Aorta (tissue), 5 donors: ENCODE measurements around the gene CCIN. TPM values are rescaled to one million over a fixed set of nuclear protein-coding genes. Genes with fewer than 3 reads are reported as not detected.

Experiments
- ATAC-seq: fragments of 200-7000 bp; cut with Tn5 transposase; one replicate; pipeline ENCODE4 v1.9.1; 2022; ENCODE audit warnings: moderate library complexity; ENCODE audit not compliant: low FRiP score
- DNase-seq, 2 donors: peaks; one replicate each; pipeline ENCODE4 v3.0.0-alpha.2; 2020
- H3K27ac ChIP-seq, 2 donors: one replicate each; pipeline ENCODE4 v1.5.1; 2013; ENCODE audit warnings: low read length in 2 of 2, mild to moderate bottlenecking in 2 of 2, moderate library complexity in 2 of 2, control low read depth in 1 of 2, inconsistent platforms in 1 of 2, low read depth in 1 of 2
- H3K27me3 ChIP-seq, 2 donors: one replicate each; pipeline ENCODE4 v1.6.1; 2013; ENCODE audit warnings: control low read depth in 1 of 2, low read length in 1 of 2, mild to moderate bottlenecking in 1 of 2, moderate library complexity in 1 of 2; ENCODE audit not compliant: insufficient read depth in 2 of 2, control insufficient read depth in 1 of 2
- H3K36me3 ChIP-seq, 2 donors: one replicate each; pipeline ENCODE4 v1.6.1; 2013; ENCODE audit warnings: control low read depth in 1 of 2, low read length in 1 of 2, mild to moderate bottlenecking in 1 of 2; ENCODE audit not compliant: insufficient read depth in 2 of 2, control insufficient read depth in 1 of 2
- H3K4me1 ChIP-seq, 2 donors: one replicate each; pipeline ENCODE4 v1.6.1; 2013; ENCODE audit warnings: low read length in 2 of 2, control low read depth in 1 of 2, mild to moderate bottlenecking in 1 of 2, moderate library complexity in 1 of 2; ENCODE audit not compliant: insufficient read depth in 2 of 2, control insufficient read depth in 1 of 2
- H3K4me3 ChIP-seq, 2 donors: one replicate each; pipeline ENCODE4 v1.5.1; 2013; ENCODE audit warnings: low read length in 2 of 2, control low read depth in 1 of 2, mild to moderate bottlenecking in 1 of 2
- H3K9me3 ChIP-seq: one replicate; pipeline ENCODE4 v1.6.1; 2013; ENCODE audit warnings: mild to moderate bottlenecking, low read length; ENCODE audit not compliant: control insufficient read depth
- WGBS, 2 donors: extraction: QIAGEN DNeasy Blood & Tissue Kit; methylation state at CpG; one replicate each; pipeline ENCODE4 v1.1.7; 2013; 5-methylcytosine and 5-hydroxymethylcytosine counted together
- intact Hi-C, 2 donors: fragments of 100-400 bp; cut with DNase I; formaldehyde crosslinking; loops; one replicate each; pipeline versions ENCODE4 v1.14.2 to v1.15.0; 2022
- polyA plus RNA-seq, 2 donors: library from polyadenylated mRNA; stranded (reverse); fragments of 200-250 nt; gene quantifications; one replicate each; pipeline ENCODE4 v1.2.3, GENCODE V29; 2013
- total RNA-seq, 2 donors: library from RNA; stranded (reverse); fragmentation: NEBNext Ultra II Directional; extraction: Animal tissue kit (Norgen Biotek cat#: 25700); gene quantifications; one replicate each; pipeline ENCODE4 v1.2.1, GENCODE V29; 2021
- donor health status: healthy with polysubstance abuse.
- donor health status: Bipolar disorder and iron deficiency.
- donor health status: DM: no; HTN: no; CAD: no.
- donor health status: DM: no; HTN: no; CAD: no.
- donor health status: DM: yes; HTN: yes; CAD: no.

Gene CCIN
- total and polyA plus RNA-seq, 4 donors = 0.18 to 0.99 (median 0.65) TPM

DNA sequence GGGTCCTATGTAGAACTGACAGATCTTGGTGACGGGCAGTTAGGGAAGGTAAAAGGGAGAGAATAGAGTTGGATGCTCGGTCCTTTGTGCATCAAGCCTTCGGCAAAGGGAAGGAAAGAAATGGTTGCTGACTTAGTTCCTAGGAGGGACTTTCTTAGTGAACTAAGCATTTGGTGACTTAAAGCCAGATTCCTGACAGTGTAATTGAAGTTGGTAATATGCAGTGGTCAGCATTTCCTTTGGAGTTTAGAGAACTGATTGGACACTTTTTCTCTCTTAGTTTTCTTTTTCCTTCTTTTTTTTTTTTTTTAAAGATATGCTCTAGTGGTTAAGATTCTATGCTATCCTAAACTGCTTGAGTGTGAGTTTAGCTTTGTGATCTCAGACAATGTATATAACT lies 23.8 kb downstream of the CCIN start:
- no peak overlapping the region for H3K27ac ChIP-seq
- DNase-seq = no peak
- H3K9me3 ChIP-seq = no peaks in the 10 kb centered on the region
- no peak for ATAC-seq
- intact Hi-C loops = loop anchor here in 1 of 2 donors (5.0 kb wide), 1 partner anchor 139 kb away; no protein-coding TSS in a partner anchor
- 61 to 75% methylated on average over 3 of the region's 3 CpGs for WGBS, 2 donors
- H3K27me3 ChIP-seq = no peaks in the 10 kb centered on the region
- peaks cover 0 to 3% of the 10 kb centered on the region in 2 donors for H3K36me3 ChIP-seq
- H3K4me1 ChIP-seq = peaks cover 1 to 11% of the 10 kb centered on the region in 2 donors
- H3K4me3 ChIP-seq = no peak overlapping the region

DNA sequence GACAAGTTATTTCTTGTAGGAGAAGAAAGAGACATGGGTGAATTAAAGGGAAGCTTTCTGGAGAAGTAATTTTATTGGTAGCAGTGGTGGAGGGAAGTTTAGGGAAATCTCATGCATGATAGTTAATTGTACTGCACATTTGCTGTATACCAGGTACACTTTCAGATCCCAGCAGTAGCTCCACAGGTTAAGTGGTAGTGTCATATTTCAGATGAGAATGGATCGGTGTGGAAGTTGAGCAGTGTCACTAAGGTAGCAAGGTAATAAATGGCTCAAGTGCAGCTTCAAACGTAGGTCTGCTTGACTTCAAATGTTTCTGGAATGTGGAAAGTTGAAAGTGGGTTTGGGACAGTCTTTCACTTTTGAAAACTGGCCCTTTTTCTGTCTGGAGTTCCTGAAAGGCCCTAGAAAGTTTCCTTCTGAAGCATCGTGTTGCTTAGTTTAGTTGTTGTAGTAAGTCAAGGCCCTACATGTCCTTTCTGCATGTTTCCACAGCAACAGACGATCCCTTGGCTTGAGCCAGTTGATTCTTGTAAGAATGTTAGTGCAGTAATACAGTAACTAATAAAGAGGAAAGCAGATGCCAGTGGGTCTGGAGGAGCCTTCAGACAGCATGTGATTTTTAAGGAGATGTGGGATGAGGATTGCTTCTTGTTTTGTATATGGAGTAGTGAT lies 25.3 kb downstream of the CCIN start:
- Histone ChIP-seq H3K4me1 (peaks cover 1 to 11% of the 10 kb centered on the region in 2 donors), H3K36me3 (peaks cover 3% of the 10 kb centered on the region in 2 donors), H3K4me3 (no peak overlapping the region), H3K27ac (peak overlapping the region in 1 of 2 donors; percentile 14), H3K27me3 (no peaks in the 10 kb centered on the region), H3K9me3 (no peaks in the 10 kb centered on the region)
- 27 to 29% methylated on average over 4 of the region's 4 CpGs for WGBS, 2 donors
- DNase-seq (no peak), ATAC-seq (no peak)
- intact Hi-C loops = loop anchor here in 1 of 2 donors (5.0 kb wide), 1 partner anchor 138 kb away; no protein-coding TSS in a partner anchor

DNA sequence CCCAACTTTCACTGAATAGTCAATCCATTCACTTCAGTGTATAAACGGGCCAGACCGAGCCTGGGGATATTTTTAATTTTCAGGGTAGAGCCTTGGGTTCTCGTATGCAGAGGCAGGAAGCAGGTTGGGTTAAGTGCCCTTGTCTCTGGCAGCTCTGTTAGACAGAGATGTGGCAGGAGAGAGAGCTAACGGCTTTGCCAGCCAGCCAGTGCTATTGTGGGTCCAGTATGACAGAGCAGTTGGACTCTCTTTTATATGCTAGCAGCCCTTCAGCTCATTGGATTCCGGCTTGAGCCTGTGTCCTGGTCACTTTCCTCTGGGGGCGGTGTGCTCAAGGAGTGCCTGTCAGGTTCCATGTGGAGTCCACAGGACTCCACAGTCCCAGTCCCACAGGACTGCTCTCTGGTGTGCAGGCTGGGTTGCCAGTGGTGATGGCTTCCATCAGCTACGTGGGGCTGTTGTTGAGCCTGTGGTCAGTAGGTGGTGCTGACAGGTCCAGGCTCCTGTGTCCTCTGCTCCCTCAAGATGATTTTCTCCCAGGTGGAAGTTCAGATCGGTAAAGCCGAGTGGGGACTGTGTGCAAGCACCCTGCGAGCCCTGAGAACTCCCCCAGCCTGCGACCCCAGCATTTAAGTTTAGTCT lies 35.8 kb downstream of the CCIN start:
- H3K36me3 ChIP-seq = peaks cover 13 to 14% of the 10 kb centered on the region in 2 donors
- intact Hi-C loops = no loop called here
- peaks cover 1 to 4% of the 10 kb centered on the region in 2 donors for H3K4me1 ChIP-seq
- ATAC-seq (peak; percentile 21), DNase-seq (no peak)
- no peaks in the 10 kb centered on the region for H3K27me3 ChIP-seq
- H3K4me3 ChIP-seq = no peak overlapping the region
- H3K9me3 ChIP-seq = no peaks in the 10 kb centered on the region
- WGBS, 2 donors = 84 to 85% methylated on average over 11 of the region's 11 CpGs
- H3K27ac ChIP-seq = peak overlapping the region in 1 of 2 donors; percentile 32

DNA sequence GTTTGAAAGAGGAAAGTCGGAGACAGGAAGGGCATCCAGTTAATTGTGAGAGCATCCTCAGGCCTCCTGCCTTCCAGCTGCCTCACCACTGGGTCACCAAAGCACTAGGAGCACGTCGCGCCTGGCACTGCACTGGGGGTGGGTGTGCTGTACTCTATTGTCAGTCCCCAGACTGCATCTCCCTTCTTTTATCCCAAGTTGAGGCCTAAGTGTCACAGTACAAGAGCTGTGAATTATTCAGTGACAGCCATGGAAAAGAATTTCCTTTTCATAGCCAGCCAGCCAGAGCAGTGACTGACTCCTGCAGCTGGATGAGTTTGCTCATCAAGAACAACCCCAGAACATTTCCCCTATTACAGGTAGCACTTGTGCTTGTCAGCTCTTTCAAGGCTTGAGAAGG lies 37.8 kb downstream of the CCIN start:
- H3K27me3 ChIP-seq = no peaks in the 10 kb centered on the region
- peaks cover 1 to 4% of the 10 kb centered on the region in 2 donors for H3K4me1 ChIP-seq
- H3K27ac ChIP-seq = peak overlapping the region in 1 of 2 donors; percentile 75
- peaks cover 8 to 10% of the 10 kb centered on the region in 2 donors for H3K36me3 ChIP-seq
- DNase-seq (no peak), ATAC-seq (no peak)
- no peak overlapping the region for H3K4me3 ChIP-seq
- 60 to 62% methylated on average over 4 of the region's 4 CpGs for WGBS, 2 donors
- intact Hi-C loops = no loop called here
- H3K9me3 ChIP-seq = no peaks in the 10 kb centered on the region

DNA sequence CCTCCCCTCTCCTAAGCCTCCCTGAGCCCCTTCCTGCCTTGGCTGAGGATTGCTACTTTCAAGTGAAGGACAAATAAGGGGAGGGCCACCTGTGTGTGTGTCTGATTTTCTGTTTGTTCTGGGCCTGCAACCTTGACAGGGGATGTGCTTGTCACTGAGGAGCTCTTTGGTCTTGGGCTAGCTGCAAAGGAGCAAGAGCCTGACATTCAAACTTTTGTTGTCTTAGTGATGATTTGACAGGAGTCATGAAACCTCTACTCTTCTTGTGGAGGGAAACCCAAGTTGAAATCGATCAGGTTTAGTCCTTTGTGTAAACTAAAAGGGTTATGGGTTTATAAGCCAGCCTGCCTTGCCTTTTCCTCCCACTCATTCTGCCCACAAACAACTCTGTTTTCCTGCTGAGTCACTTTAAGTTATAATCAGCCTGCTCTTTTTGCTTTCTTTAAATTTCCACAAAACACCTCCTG lies 38.4 kb downstream of the CCIN start:
- DNase-seq (no peak), ATAC-seq (no peak)
- no peak overlapping the region for H3K4me3 ChIP-seq
- H3K27ac ChIP-seq = peak overlapping the region; percentile 52 to 75
- 44 to 52% methylated on average over 1 of the region's 1 CpG for WGBS, 2 donors
- H3K27me3 ChIP-seq = no peaks in the 10 kb centered on the region
- no peaks in the 10 kb centered on the region for H3K9me3 ChIP-seq
- peaks cover 8 to 10% of the 10 kb centered on the region in 2 donors for H3K36me3 ChIP-seq
- peaks cover 1 to 4% of the 10 kb centered on the region in 2 donors for H3K4me1 ChIP-seq
- intact Hi-C loops = no loop called here

DNA sequence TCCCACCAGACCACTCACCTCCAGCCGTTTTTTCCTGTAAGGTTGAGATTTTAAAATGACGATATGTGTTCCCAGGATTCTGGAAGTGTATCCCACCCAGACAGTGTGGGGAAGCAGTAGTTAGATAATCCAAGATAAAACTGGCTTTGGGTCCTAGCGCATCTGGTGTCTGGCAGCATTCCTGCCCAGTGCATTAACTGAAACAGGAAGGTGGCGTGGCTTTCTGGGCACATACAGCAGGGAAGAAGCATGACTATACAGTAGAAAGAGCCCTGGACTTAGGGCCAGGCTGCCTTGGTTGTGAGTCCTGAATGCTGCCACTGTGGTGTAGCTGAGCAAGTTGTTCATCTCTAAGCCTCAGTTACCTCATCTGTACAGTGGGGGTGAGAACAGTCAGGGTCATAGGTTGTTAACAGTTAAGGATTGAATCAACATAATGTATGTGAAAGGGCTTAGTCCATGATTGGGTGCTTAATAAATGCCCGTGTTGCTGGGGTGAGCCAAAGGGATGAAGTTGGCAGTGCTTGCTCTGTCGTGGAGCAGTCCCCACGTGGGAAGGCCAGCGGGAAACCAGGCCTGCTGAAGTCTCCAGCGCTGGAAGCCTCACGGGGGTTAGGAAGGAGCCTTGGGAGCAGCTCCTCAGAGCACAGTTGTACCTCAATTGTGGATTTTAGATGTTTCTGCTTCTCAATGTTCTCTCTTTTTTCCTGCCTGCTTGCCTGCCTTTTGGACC lies 39.5 kb downstream of the CCIN start:
- H3K4me1 ChIP-seq = peaks cover 1 to 4% of the 10 kb centered on the region in 2 donors
- WGBS, 2 donors = 34 to 39% methylated on average over 10 of the region's 10 CpGs
- DNase-seq (no peak), ATAC-seq (no peak)
- H3K27me3 ChIP-seq = no peaks in the 10 kb centered on the region
- H3K9me3 ChIP-seq = no peaks in the 10 kb centered on the region
- peaks cover 6 to 10% of the 10 kb centered on the region in 2 donors for H3K36me3 ChIP-seq
- peak overlapping the region; percentile 52 to 84 for H3K27ac ChIP-seq
- no peak overlapping the region for H3K4me3 ChIP-seq
- intact Hi-C loops = no loop called here

DNA sequence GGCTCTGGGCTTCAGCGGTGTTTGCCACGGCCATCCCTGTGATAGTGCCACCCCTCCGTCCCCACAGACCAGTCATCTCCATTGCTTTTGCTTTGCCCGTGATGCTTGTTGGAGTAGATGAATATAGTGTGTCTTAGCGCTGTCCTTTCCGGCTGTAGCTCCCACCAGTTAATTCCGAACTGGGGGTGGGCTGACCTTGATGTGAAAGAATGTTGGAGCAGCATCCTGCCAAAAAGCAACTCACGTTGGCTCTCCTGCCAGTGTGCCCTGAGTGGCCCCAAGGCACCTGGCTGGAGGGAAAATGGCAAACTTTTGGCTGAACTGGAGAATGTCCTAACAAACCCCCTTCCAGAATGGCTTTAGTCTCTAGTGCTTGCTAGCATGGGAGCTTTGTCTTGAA lies 41.5 kb downstream of the CCIN start:
- no peak for DNase-seq
- intact Hi-C loops = no loop called here
- Histone ChIP-seq H3K4me3 (no peak overlapping the region), H3K9me3 (no peaks in the 10 kb centered on the region), H3K36me3 (no peaks in the 10 kb centered on the region), H3K4me1 (peaks cover 1 to 4% of the 10 kb centered on the region in 2 donors), H3K27me3 (no peaks in the 10 kb centered on the region), H3K27ac (peak overlapping the region in 1 of 2 donors; percentile 35)
- no peak for ATAC-seq
- WGBS, 2 donors = 46 to 50% methylated on average over 8 of the region's 8 CpGs

DNA sequence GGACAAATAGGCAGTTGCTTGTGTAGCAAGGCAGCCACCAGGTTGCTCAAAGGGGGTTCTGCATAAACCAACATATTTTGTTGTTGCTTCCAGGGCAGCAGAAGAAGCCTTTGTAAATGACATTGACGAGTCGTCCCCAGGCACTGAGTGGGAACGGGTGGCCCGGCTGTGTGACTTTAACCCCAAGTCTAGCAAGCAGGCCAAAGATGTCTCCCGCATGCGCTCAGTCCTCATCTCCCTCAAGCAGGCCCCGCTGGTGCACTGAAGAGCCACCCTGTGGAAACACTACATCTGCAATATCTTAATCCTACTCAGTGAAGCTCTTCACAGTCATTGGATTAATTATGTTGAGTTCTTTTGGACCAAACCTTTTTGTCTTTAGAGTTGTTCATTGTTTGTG lies 42.3 kb downstream of the CCIN start:
- H3K4me3 ChIP-seq = no peak overlapping the region
- H3K27ac ChIP-seq = no peak overlapping the region
- H3K4me1 ChIP-seq = peaks cover 1 to 4% of the 10 kb centered on the region in 2 donors
- WGBS, 2 donors = 78 to 81% methylated on average over 7 of the region's 7 CpGs
- H3K9me3 ChIP-seq = no peaks in the 10 kb centered on the region
- no peak for ATAC-seq
- no peaks in the 10 kb centered on the region for H3K36me3 ChIP-seq
- intact Hi-C loops = no loop called here
- no peak for DNase-seq
- no peaks in the 10 kb centered on the region for H3K27me3 ChIP-seq
